Smooth muscle cell (in vitro differentiated cells): ENCODE data around the gene NUP50. TPM values are rescaled to one million over a fixed set of nuclear protein-coding genes. Genes with fewer than 3 reads are reported as not detected.
"Not testable (repeated sequence)": the region's sequence is repeated elsewhere in the genome, so short reads cannot be mapped to it uniquely, and the experiment has no call there.

ENCODE experiments used
- DNase-seq: peaks from one replicate; lab custom pipeline; 2025; ENCODE audit not compliant: unreplicated experiment; lab: John Stamatoyannopoulos, UW
- H2AFZ ChIP-seq: fragments of 200-600 bp; sonication (generic); 2 replicates; pipeline ENCODE4 v1.6.0; 2016; ENCODE audit warnings: antibody characterized with exemption, low read depth, mild to moderate bottlenecking
- H3F3A ChIP-seq: fragments of 200-600 bp; sonication (generic); 2 replicates; pipeline ENCODE4 v1.6.0; 2017; ENCODE audit warnings: antibody characterized with exemption, low read depth
- H3K27ac ChIP-seq: fragments of 200-600 bp; sonication (generic); 2 replicates; pipeline ENCODE4 v1.5.1; 2016; ENCODE audit warnings: low read depth, mild to moderate bottlenecking
- H3K27me3 ChIP-seq: fragments of 200-600 bp; sonication (generic); 2 replicates; pipeline ENCODE4 v1.6.1; 2016; ENCODE audit warnings: low read depth, mild to moderate bottlenecking
- H3K36me3 ChIP-seq: fragments of 200-600 bp; sonication (generic); 2 replicates; pipeline ENCODE4 v1.5.1; 2016; ENCODE audit warnings: low read depth
- H3K4me1 ChIP-seq: fragments of 200-600 bp; sonication (generic); 2 replicates; pipeline ENCODE4 v1.5.1; 2016; ENCODE audit warnings: low read depth
- H3K4me2 ChIP-seq: fragments of 200-600 bp; sonication (generic); 2 replicates; pipeline ENCODE4 v1.6.0; 2016; ENCODE audit warnings: mild to moderate bottlenecking
- H3K4me3 ChIP-seq: fragments of 200-600 bp; sonication (generic); 2 replicates; pipeline ENCODE4 v1.5.1; 2016; ENCODE audit warnings: mild to moderate bottlenecking
- H3K79me2 ChIP-seq: fragments of 200-600 bp; sonication (generic); 2 replicates; pipeline ENCODE4 v1.6.0; 2016; ENCODE audit warnings: low read depth, mild to moderate bottlenecking
- H3K9ac ChIP-seq: fragments of 200-600 bp; sonication (generic); 2 replicates; pipeline ENCODE4 v1.6.0; 2016; ENCODE audit warnings: low read depth
- H3K9me3 ChIP-seq: fragments of 200-600 bp; sonication (generic); replicated peaks from 2 replicates; pipeline ENCODE4 v1.5.1; 2016; ENCODE audit warnings: low read depth
- H4K20me1 ChIP-seq: fragments of 200-600 bp; sonication (generic); 2 replicates; pipeline ENCODE4 v1.6.0; 2016; ENCODE audit warnings: low read depth
- CTCF ChIP-seq: fragments of 200-600 bp; sonication (generic); IDR thresholded peaks from 2 replicates; pipeline ENCODE4 v1.5.1; 2017; ENCODE audit warnings: borderline replicate concordance, mild to moderate bottlenecking, antibody characterized with exemption; ENCODE audit not compliant: insufficient read depth, poor library complexity, severe bottlenecking
- WGBS: methylation state at CpG from one replicate; pipeline ENCODE4 v1.1.7; 2016; ENCODE audit warnings: low lambda C conversion rate; 5-methylcytosine and 5-hydroxymethylcytosine counted together
- polyA plus RNA-seq: library from polyadenylated mRNA; unstranded; fragments of >200 nt; fragmentation: Nextera tagmentation; extraction: Ambion mirVana; gene quantifications from 2 replicates; pipeline ENCODE4 v1.2.1, GENCODE V29; 2016
- total RNA-seq: library from RNA; depleted of rRNA; stranded (reverse); fragments of >200 nt; gene quantifications from 2 replicates; pipeline ENCODE4 v1.2.3, GENCODE V29; 2014

Gene NUP50
- total and polyA plus RNA-seq, 2 experiments from 2014 or later: 18.6 to 21.0 TPM

- no peak overlapping the region for H3K9ac ChIP-seq
- WGBS: 96% methylated on average over 4 of the region's 4 CpGs
- TF ChIP-seq CTCF: no peak
- H3K27ac ChIP-seq: no peak overlapping the region
- no peaks in the 10 kb centered on the region for H3K36me3 ChIP-seq
- H3K4me2 ChIP-seq: no peak overlapping the region
- H3F3A ChIP-seq: peaks cover 4% of the 10 kb centered on the region
- H3K4me1 ChIP-seq: no peaks in the 10 kb centered on the region
- H3K27me3 ChIP-seq: no peaks in the 10 kb centered on the region
- no peak overlapping the region for H3K4me3 ChIP-seq
- no peak for DNase-seq
- H2AFZ ChIP-seq: no peak overlapping the region
- peaks cover 5% of the 10 kb centered on the region for H4K20me1 ChIP-seq
- H3K9me3 ChIP-seq: no peaks in the 10 kb centered on the region
- no peaks in the 10 kb centered on the region for H3K79me2 ChIP-seq
These were observed 26.6 kb downstream of the NUP50 start for GRCh38 chr22:45190202-45190872.

GRCh38 chr22:45191746-45192145, 28.0 kb downstream of the NUP50 start:
- not testable (repeated sequence) for H3K36me3 ChIP-seq, H3K4me3 ChIP-seq, H3K27ac ChIP-seq, H3K27me3 ChIP-seq, H3K9ac ChIP-seq, H2AFZ ChIP-seq, H3K4me2 ChIP-seq, DNase-seq, H4K20me1 ChIP-seq, H3F3A ChIP-seq, H3K4me1 ChIP-seq, H3K79me2 ChIP-seq, H3K9me3 ChIP-seq
- WGBS: 96% methylated on average over 9 of the region's 9 CpGs

GRCh38 chr22:45192701-45193187, 29.0 kb downstream of the NUP50 start:
- Histone ChIP-seq H3K4me1 (no peaks in the 10 kb centered on the region), H3K27ac (no peak overlapping the region), H2AFZ (no peak overlapping the region), H3K9me3 (no peaks in the 10 kb centered on the region), H3K27me3 (no peaks in the 10 kb centered on the region), H3F3A (peaks cover 4% of the 10 kb centered on the region), H3K4me2 (no peak overlapping the region), H3K9ac (no peak overlapping the region), H3K79me2 (no peaks in the 10 kb centered on the region), H4K20me1 (no peaks in the 10 kb centered on the region), H3K36me3 (no peaks in the 10 kb centered on the region), H3K4me3 (no peak overlapping the region)
- 30% methylated on average over 13 of the region's 13 CpGs for WGBS
- TF ChIP-seq CTCF: no peak
- no peak for DNase-seq

GRCh38 chr22:45194686-45195085, 31.0 kb downstream of the NUP50 start:
- Histone ChIP-seq H3F3A (peaks cover 4% of the 10 kb centered on the region), H3K4me1 (no peaks in the 10 kb centered on the region), H3K4me3 (no peak overlapping the region), H4K20me1 (no peaks in the 10 kb centered on the region), H3K9ac (no peak overlapping the region), H3K27ac (no peak overlapping the region), H3K4me2 (no peak overlapping the region), H3K9me3 (no peaks in the 10 kb centered on the region), H3K27me3 (no peaks in the 10 kb centered on the region), H3K36me3 (no peaks in the 10 kb centered on the region), H2AFZ (no peak overlapping the region), H3K79me2 (no peaks in the 10 kb centered on the region)
- no peak for DNase-seq
- no peak for TF ChIP-seq CTCF
- WGBS: 89% methylated on average over 17 of the region's 17 CpGs
